GM23248 (cell line): ENCODE data around the gene C22orf15.

Source experiments
- EZH2 ChIP-seq: fragments of 200-600 bp; sonication (generic); IDR thresholded peaks from 2 replicates; pipeline ENCODE4 v1.6.1; 2018; ENCODE audit warnings: antibody characterized with exemption, mild to moderate bottlenecking; ENCODE audit not compliant: insufficient read depth, poor library complexity, severe bottlenecking
- EZH2phosphoT487 ChIP-seq: fragments of 200-600 bp; sonication (generic); IDR thresholded peaks from 2 replicates; pipeline ENCODE4 v1.6.1; 2018; ENCODE audit warnings: antibody characterized with exemption, moderate library complexity, mild to moderate bottlenecking, low read depth; ENCODE audit not compliant: insufficient read depth

GRCh38 chr22:23801238-23801821 is 38.5 kb downstream of the C22orf15 start:
- TF ChIP-seq EZH2 (no peak), EZH2phosphoT487 (no peak)
